Cardiac muscle cell (in vitro differentiated cells and primary cell): Measurements from ENCODE around the gene NSMCE1. TPM values are rescaled to one million over a fixed set of nuclear protein-coding genes. Genes with fewer than 3 reads are reported as not detected.
A peak's percentile ranks its signal among the peaks of the same experiment; 100 is the strongest.

Experiments
- DNase-seq, 2 donors: peaks; one replicate each; pipeline versions ENCODE4 v3.0.0 to v3.0.0-alpha.2; 2010 to 2017; ENCODE audit warnings: low read depth in 1 of 2, low spot score in 1 of 2
- H3K27ac ChIP-seq: fragments of 200-600 bp; sonication (generic); 2 replicates; pipeline ENCODE4 v1.5.1; 2016
- H3K27me3 ChIP-seq: fragments of 200-600 bp; sonication (generic); 2 replicates; pipeline ENCODE4 v1.6.0; 2016; ENCODE audit warnings: control low read depth
- H3K36me3 ChIP-seq: fragments of 200-600 bp; sonication (generic); 2 replicates; pipeline ENCODE4 v1.5.1; 2016; ENCODE audit warnings: control low read depth
- H3K4me1 ChIP-seq: fragments of 200-600 bp; sonication (generic); 2 replicates; pipeline ENCODE4 v1.8.1; 2017; ENCODE audit warnings: low read depth, mild to moderate bottlenecking, mixed run types
- H3K4me3 ChIP-seq: fragments of 200-600 bp; sonication (generic); 2 replicates; pipeline ENCODE4 v1.5.1; 2016; ENCODE audit warnings: mild to moderate bottlenecking
- H3K9me3 ChIP-seq: fragments of 200-600 bp; sonication (generic); 2 replicates; pipeline ENCODE4 v1.5.1; 2017; ENCODE audit warnings: low read depth, mild to moderate bottlenecking, control low read depth
- CTCF ChIP-seq: IDR thresholded peaks from 2 replicates; pipeline ENCODE4 v1.5.1; 2012; ENCODE audit warnings: low read depth, mild to moderate bottlenecking, low read length
- polyA plus RNA-seq: library from polyadenylated mRNA; unstranded; fragments of >200 nt; fragmentation: Nextera tagmentation; extraction: Ambion mirVana; gene quantifications from 2 replicates; pipeline ENCODE4 v1.2.1, GENCODE V29; 2016
- total RNA-seq: library from RNA; depleted of rRNA; stranded (reverse); fragments of >200 nt; gene quantifications from 2 replicates; pipeline ENCODE4 v1.2.3, GENCODE V29; 2016

Gene NSMCE1
- total and polyA plus RNA-seq, 2 experiments from 2014 or later, result 23.4 to 28.2 TPM

- H3K36me3 ChIP-seq, result no peaks in the 10 kb centered on the region
- no peaks in the 10 kb centered on the region for H3K27me3 ChIP-seq
- H3K9me3 ChIP-seq, result no peaks in the 10 kb centered on the region
- no peak overlapping the region for H3K4me3 ChIP-seq
- TF ChIP-seq CTCF, result no peak
- DNase-seq, result no peak
- H3K27ac ChIP-seq, result no peak overlapping the region
- H3K4me1 ChIP-seq, result peaks cover 34% of the 10 kb centered on the region
Measured at GRCh38 chr16:27242398-27242797, 26.2 kb downstream of the NSMCE1 start.

GRCh38 chr16:27241658-27242057 lies 26.9 kb downstream of the NSMCE1 start:
- H3K4me1 ChIP-seq, result peaks cover 33% of the 10 kb centered on the region
- no peak for TF ChIP-seq CTCF
- H3K9me3 ChIP-seq, result no peaks in the 10 kb centered on the region
- H3K36me3 ChIP-seq, result no peaks in the 10 kb centered on the region
- no peak overlapping the region for H3K27ac ChIP-seq
- no peak overlapping the region for H3K4me3 ChIP-seq
- H3K27me3 ChIP-seq, result no peaks in the 10 kb centered on the region
- DNase-seq, result no peak

- Histone ChIP-seq H3K27me3 (no peaks in the 10 kb centered on the region), H3K36me3 (no peaks in the 10 kb centered on the region), H3K27ac (no peak overlapping the region), H3K4me1 (peaks cover 27% of the 10 kb centered on the region), H3K4me3 (no peak overlapping the region), H3K9me3 (no peaks in the 10 kb centered on the region)
- TF ChIP-seq CTCF, result no peak
- DNase-seq, result peak in 1 of 2 donors; percentile 55
Measured at GRCh38 chr16:27240948-27241531, 27.5 kb downstream of the NSMCE1 start.

- Histone ChIP-seq H3K4me3 (no peak overlapping the region), H3K36me3 (no peaks in the 10 kb centered on the region), H3K9me3 (no peaks in the 10 kb centered on the region), H3K4me1 (peaks cover 18% of the 10 kb centered on the region), H3K27me3 (no peaks in the 10 kb centered on the region), H3K27ac (no peak overlapping the region)
- DNase-seq, result no peak
- TF ChIP-seq CTCF, result no peak
Measured at GRCh38 chr16:27239906-27240655, 28.5 kb downstream of the NSMCE1 start.

- DNase-seq, result no peak
- no peak overlapping the region for H3K27ac ChIP-seq
- TF ChIP-seq CTCF, result no peak
- H3K4me1 ChIP-seq, result peaks cover 18% of the 10 kb centered on the region
- H3K9me3 ChIP-seq, result no peaks in the 10 kb centered on the region
- no peaks in the 10 kb centered on the region for H3K36me3 ChIP-seq
- H3K4me3 ChIP-seq, result no peak overlapping the region
- H3K27me3 ChIP-seq, result no peaks in the 10 kb centered on the region
Measured at GRCh38 chr16:27239026-27239425, 29.5 kb downstream of the NSMCE1 start.
